Erythroblast (primary cell): ENCODE results near the gene TRIML2.
"Not testable (repeated sequence)": the region's sequence is repeated elsewhere in the genome, so short reads cannot be mapped to it uniquely, and the experiment has no call there.

ENCODE experiments used
- GATA1 ChIP-seq: IDR thresholded peaks from 2 replicates; pipeline ENCODE4 v1.6.1; 2011; ENCODE audit warnings: low read depth, mild to moderate bottlenecking, control low read depth, low read length, moderate library complexity
- POLR2A ChIP-seq: IDR thresholded peaks from 2 replicates; pipeline ENCODE4 v1.6.1; 2011; ENCODE audit warnings: mild to moderate bottlenecking, low read length

- not testable (repeated sequence) for TF ChIP-seq POLR2A, GATA1
Measured at GRCh38 chr4:188045461-188045860, 63.9 kb downstream of the TRIML2 start.
